Gastrocnemius medialis (tissue), 4 donors: ENCODE data around the gene GCG. TPM values are rescaled to one million over a fixed set of nuclear protein-coding genes. Genes with fewer than 3 reads are reported as not detected.

Experiments
- ATAC-seq, 2 donors: fragments of 150-250 bp; one replicate each; pipeline ENCODE4 v1.9.1; 2016
- DNase-seq, 2 donors: peaks; one replicate each; pipeline ENCODE4 v3.0.0-alpha.2; 2019
- H3K27ac ChIP-seq, 4 donors: fragments of 200-600 bp; sonication (generic); 1 replicate in 1 of 4; 2 replicates in 3 of 4; pipeline ENCODE4 v1.5.1; 2016 to 2018; ENCODE audit warnings: mild to moderate bottlenecking in 2 of 4, moderate library complexity in 1 of 4
- H3K27me3 ChIP-seq, 3 donors: fragments of 200-600 bp; sonication (generic) in 2 of 3; 1 replicate in 1 of 3; 2 replicates in 2 of 3; pipeline versions ENCODE4 v1.5.1 to v1.6.0; 2016 to 2019; ENCODE audit warnings: mild to moderate bottlenecking in 1 of 3, moderate library complexity in 1 of 3
- H3K36me3 ChIP-seq, 2 donors: fragments of 200-600 bp; sonication (generic) in 1 of 2; one replicate each; pipeline ENCODE4 v1.5.1; 2017 to 2018
- H3K4me1 ChIP-seq, 2 donors: fragments of 200-600 bp; sonication (generic) in 1 of 2; one replicate each; pipeline ENCODE4 v1.5.1; 2016 to 2017; ENCODE audit warnings: mild to moderate bottlenecking in 2 of 2
- H3K4me3 ChIP-seq, 4 donors: fragments of 200-600 bp; sonication (generic) in 3 of 4; 1 replicate in 1 of 4; 2 replicates in 3 of 4; pipeline ENCODE4 v1.5.1; 2016 to 2019; ENCODE audit warnings: mild to moderate bottlenecking in 2 of 4
- H3K9me3 ChIP-seq, 3 donors: fragments of 200-600 bp; sonication (generic) in 2 of 3; 1 replicate in 1 of 3; 2 replicates in 2 of 3; pipeline ENCODE4 v1.5.1; 2016 to 2019
- POLR2A ChIP-seq, 2 donors: fragments of 450-650 bp; IDR thresholded peaks; one replicate each; pipeline ENCODE4 v1.6.1; 2017; ENCODE audit warnings: antibody characterized with exemption in 2 of 2, mild to moderate bottlenecking in 2 of 2, moderate library complexity in 2 of 2
- in situ Hi-C, 4 donors: fragments of 200-750 bp; cut with MboI; loops; one replicate each; pipeline versions ENCODE4 v1.15.0 to v1.8.0; 2017; ENCODE audit warnings: low sequenced_read_pairs in 4 of 4
- intact Hi-C: fragments of 100-400 bp; cut with DNase I; formaldehyde crosslinking; loops from one replicate; pipeline ENCODE4 v1.15.1; 2023; ENCODE audit warnings: low total_unique reads
- total RNA-seq, 4 donors: library from RNA; depleted of rRNA; stranded (reverse); fragments of >200 nt; gene quantifications; one replicate each; pipeline versions ENCODE4 v1.1.0 to v1.2.3, GENCODE V29; 2016
- TF ChIP-seq, protein P1 (sequence below), 5 experiments: fragments of 450-650 bp in 3 of 5; fragments of 200-600 bp in 2 of 5; sonication (generic) in 2 of 5; IDR thresholded peaks in 4 of 5; conservative IDR thresholded peaks in 1 of 5; 1 replicate in 4 of 5; 2 replicates in 1 of 5; pipeline ENCODE4 v1.5.1; 2016 to 2019; ENCODE audit warnings: antibody characterized with exemption in 5 of 5, mild to moderate bottlenecking in 3 of 5, moderate library complexity in 3 of 5

The GCG gene
- total RNA-seq, 4 donors from 2014 or later = not detected

DNA sequence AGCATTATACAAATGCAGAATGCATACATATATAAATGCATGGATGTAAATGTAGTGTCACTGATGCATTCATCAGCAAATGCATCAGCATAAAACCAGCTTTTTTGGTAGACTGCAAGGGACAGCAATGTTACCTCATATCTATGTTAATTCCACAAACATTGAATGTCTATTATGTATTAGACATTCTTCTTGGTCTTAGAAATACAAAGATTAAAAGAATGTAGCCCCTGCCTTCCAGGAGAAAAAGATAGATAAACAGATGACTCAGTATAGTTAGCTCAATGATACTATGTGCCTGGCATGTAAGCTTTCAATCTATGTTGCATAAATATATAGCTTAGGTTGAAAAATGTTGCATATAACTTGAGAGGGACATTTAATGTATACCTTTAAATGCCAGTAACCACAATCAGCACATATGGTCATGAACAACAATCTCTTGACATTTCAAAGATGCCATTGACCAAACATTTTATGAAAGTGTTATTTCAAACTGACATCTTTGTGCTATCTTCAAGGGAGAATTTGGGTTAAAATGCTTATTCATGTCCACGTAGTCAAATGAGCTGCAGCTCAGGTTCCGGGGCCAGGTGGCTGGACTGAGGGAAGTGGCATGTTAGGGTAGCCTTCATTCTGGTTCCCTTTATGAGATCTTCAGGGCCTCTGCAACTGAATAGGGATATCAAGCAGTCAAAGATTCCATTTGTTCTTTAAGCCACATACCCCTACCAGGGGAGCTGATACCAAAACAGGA, 45.2 kb upstream of the GCG start:
- Histone ChIP-seq H3K4me3 (no peak overlapping the region), H3K9me3 (no peaks in the 10 kb centered on the region), H3K4me1 (no peaks in the 10 kb centered on the region), H3K27me3 (no peaks in the 10 kb centered on the region), H3K27ac (no peak overlapping the region), H3K36me3 (no peaks in the 10 kb centered on the region)
- in situ Hi-C loops (no loop called here), intact Hi-C loops (no loop called here)
- ATAC-seq = no peak
- no peak for DNase-seq
- TF ChIP-seq, protein P1, sequence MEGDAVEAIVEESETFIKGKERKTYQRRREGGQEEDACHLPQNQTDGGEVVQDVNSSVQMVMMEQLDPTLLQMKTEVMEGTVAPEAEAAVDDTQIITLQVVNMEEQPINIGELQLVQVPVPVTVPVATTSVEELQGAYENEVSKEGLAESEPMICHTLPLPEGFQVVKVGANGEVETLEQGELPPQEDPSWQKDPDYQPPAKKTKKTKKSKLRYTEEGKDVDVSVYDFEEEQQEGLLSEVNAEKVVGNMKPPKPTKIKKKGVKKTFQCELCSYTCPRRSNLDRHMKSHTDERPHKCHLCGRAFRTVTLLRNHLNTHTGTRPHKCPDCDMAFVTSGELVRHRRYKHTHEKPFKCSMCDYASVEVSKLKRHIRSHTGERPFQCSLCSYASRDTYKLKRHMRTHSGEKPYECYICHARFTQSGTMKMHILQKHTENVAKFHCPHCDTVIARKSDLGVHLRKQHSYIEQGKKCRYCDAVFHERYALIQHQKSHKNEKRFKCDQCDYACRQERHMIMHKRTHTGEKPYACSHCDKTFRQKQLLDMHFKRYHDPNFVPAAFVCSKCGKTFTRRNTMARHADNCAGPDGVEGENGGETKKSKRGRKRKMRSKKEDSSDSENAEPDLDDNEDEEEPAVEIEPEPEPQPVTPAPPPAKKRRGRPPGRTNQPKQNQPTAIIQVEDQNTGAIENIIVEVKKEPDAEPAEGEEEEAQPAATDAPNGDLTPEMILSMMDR (IDR thresholded peaks at IDR 0.05 in 4 of 5, conservative IDR thresholded peaks at IDR 0.05 in 1 of 5) = no peak
- TF ChIP-seq POLR2A (IDR thresholded peaks at IDR 0.05) = no peak

DNA sequence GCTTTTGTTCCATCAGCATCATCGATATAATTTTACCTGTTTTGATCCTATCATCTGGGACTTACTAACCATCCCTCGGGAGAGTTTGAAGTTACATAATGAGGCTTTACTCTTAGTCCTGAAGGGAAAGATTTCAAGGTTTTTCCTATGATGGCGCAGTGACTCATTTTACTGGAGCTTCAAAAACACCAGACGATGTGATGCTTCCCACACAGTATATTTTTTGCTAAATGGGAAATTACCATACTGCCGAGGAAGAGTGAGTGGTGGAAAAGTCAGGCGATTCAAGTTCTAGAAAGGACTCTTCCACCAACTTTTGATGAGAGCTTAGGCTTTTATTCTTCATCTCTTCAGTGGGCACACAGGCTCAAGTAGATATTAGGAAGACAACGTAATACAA, 44.6 kb upstream of the GCG start:
- H3K27ac ChIP-seq = no peak overlapping the region

DNA sequence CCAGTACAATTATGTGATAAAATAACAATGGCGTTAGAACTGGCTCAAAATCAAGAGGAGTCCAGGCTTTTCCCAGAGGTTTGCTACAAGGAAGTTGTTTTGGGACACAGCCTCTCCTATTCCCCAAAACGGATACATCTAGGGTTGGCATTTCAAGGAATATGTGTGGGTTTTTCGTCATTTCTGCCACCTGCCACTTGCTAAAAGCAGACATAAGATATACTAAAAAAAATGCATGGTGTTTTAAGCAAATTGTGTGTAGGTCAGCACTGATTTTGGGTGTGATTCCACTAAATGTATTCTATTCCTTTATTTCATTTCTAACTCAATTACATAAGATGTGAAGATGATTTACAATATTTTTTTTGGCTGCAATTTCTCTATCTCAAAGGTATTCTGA, 36.4 kb upstream of the GCG start:
- Histone ChIP-seq H3K9me3 (no peaks in the 10 kb centered on the region), H3K4me1 (peaks cover 0 to 4% of the 10 kb centered on the region in 2 donors), H3K4me3 (no peak overlapping the region), H3K27ac (no peak overlapping the region), H3K36me3 (no peaks in the 10 kb centered on the region), H3K27me3 (no peaks in the 10 kb centered on the region)
- ATAC-seq (no peak), DNase-seq (no peak)
- TF ChIP-seq POLR2A (IDR thresholded peaks at IDR 0.05) = no peak
- TF ChIP-seq, protein P1 (IDR thresholded peaks at IDR 0.05 in 4 of 5, conservative IDR thresholded peaks at IDR 0.05 in 1 of 5) = no peak
- in situ Hi-C loops = no loop called here
- intact Hi-C loops = no loop called here

More for the DNA sequence above, 44.6 kb upstream of the GCG start:
- H3K27me3 ChIP-seq = no peaks in the 10 kb centered on the region
- no peak overlapping the region for H3K4me3 ChIP-seq
- no peaks in the 10 kb centered on the region for H3K4me1 ChIP-seq
- in situ Hi-C loops = no loop called here
- DNase-seq (no peak), ATAC-seq (no peak)
- H3K36me3 ChIP-seq = no peaks in the 10 kb centered on the region
- H3K9me3 ChIP-seq = no peaks in the 10 kb centered on the region
- intact Hi-C loops = no loop called here
- TF ChIP-seq, protein P1 (IDR thresholded peaks at IDR 0.05 in 4 of 5, conservative IDR thresholded peaks at IDR 0.05 in 1 of 5) = no peak
- TF ChIP-seq POLR2A (IDR thresholded peaks at IDR 0.05) = no peak

DNA sequence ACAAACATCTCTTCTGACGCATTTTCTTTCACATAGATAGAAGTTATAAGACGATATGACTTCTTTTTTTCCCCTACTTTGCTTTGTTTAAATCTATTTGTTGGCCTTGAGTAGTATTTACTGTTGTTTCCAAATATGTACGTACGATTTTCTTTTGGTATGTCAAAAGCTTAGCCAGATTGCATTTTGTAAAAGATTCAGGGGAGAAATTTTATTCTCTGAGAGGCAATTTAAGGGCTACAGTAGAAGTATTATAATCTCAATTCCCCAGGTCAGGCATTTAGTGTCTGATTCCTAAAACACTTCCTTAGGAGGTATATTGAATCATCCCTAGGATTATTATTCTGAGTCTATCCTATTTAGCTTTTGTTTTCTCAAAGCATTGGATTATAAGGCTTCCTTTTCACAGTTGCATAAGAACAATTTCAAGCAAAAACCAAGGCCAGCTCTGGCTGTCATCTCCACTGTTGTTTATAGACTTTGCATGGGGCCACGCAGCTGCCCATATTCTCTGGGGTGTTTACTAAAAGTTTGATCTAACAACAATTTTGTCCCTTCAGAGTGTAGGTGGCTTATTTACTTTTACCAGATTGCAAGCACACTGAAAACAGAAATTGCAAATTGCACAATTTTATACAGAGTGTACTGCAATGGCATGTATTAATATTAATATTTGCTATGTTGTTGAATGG, 33.6 kb upstream of the GCG start:
- Histone ChIP-seq H3K4me3 (no peak overlapping the region), H3K36me3 (no peaks in the 10 kb centered on the region), H3K9me3 (no peaks in the 10 kb centered on the region), H3K4me1 (peaks cover 0 to 4% of the 10 kb centered on the region in 2 donors), H3K27me3 (no peaks in the 10 kb centered on the region), H3K27ac (no peak overlapping the region)
- DNase-seq (peak in 1 of 2 donors; percentile 22), ATAC-seq (no peak)
- TF ChIP-seq, protein P1 (IDR thresholded peaks at IDR 0.05 in 4 of 5, conservative IDR thresholded peaks at IDR 0.05 in 1 of 5) = no peak
- TF ChIP-seq POLR2A (IDR thresholded peaks at IDR 0.05) = no peak
- intact Hi-C loops = no loop called here
- in situ Hi-C loops = no loop called here
